ENCODE data around the gene PPP1R12B. TPM values are rescaled to one million over a fixed set of nuclear protein-coding genes. Genes with fewer than 3 reads are reported as not detected.
"Not testable (repeated sequence)": the region's sequence is repeated elsewhere in the genome, so short reads cannot be mapped to it uniquely, and the experiment has no call there.

PPP1R12B gene
- polyA plus RNA-seq, 2 donors, result 7.5 to 14.7 TPM

GRCh38 chr1:202517146-202517545 is 168.6 kb downstream of the PPP1R12B start:
- 74 to 94% methylated on average over 1 of the region's 1 CpG for WGBS, 2 donors
- not testable (repeated sequence) for H3K27me3 ChIP-seq (ENCODE audit: control insufficient read depth in 1 of 2, insufficient read depth in 2 of 2, low read length in 2 of 2); H3K9me3 ChIP-seq (ENCODE audit: control insufficient read depth in 2 of 2, insufficient read depth in 1 of 2, low read depth in 1 of 2, low read length in 1 of 2); H3K4me3 ChIP-seq (ENCODE audit: low read depth in 1 of 2, low read length in 2 of 2); H3K27ac ChIP-seq (ENCODE audit: low read depth in 2 of 2, low read length in 1 of 2); H3K36me3 ChIP-seq (ENCODE audit: control insufficient read depth in 2 of 2, insufficient read depth in 2 of 2, low read length in 1 of 2); H3K4me1 ChIP-seq (ENCODE audit: control insufficient read depth in 2 of 2, insufficient read depth in 2 of 2, low read length in 1 of 2)

GRCh38 chr1:202518180-202518579 is 169.7 kb downstream of the PPP1R12B start:
- not testable (repeated sequence) for H3K27ac ChIP-seq (ENCODE audit: low read depth in 2 of 2, low read length in 1 of 2); H3K27me3 ChIP-seq (ENCODE audit: control insufficient read depth in 1 of 2, insufficient read depth in 2 of 2, low read length in 2 of 2); H3K9me3 ChIP-seq (ENCODE audit: control insufficient read depth in 2 of 2, insufficient read depth in 1 of 2, low read depth in 1 of 2, low read length in 1 of 2); H3K4me1 ChIP-seq (ENCODE audit: control insufficient read depth in 2 of 2, insufficient read depth in 2 of 2, low read length in 1 of 2); H3K4me3 ChIP-seq (ENCODE audit: low read depth in 1 of 2, low read length in 2 of 2); H3K36me3 ChIP-seq (ENCODE audit: control insufficient read depth in 2 of 2, insufficient read depth in 2 of 2, low read length in 1 of 2)
- 71 to 74% methylated on average over 1 of the region's 1 CpG for WGBS, 2 donors

- H3K4me1 ChIP-seq (ENCODE audit: control insufficient read depth in 2 of 2, insufficient read depth in 2 of 2, low read length in 1 of 2); H3K36me3 ChIP-seq (ENCODE audit: control insufficient read depth in 2 of 2, insufficient read depth in 2 of 2, low read length in 1 of 2); H3K27ac ChIP-seq (ENCODE audit: low read depth in 2 of 2, low read length in 1 of 2); H3K27me3 ChIP-seq (ENCODE audit: control insufficient read depth in 1 of 2, insufficient read depth in 2 of 2, low read length in 2 of 2); H3K9me3 ChIP-seq (ENCODE audit: control insufficient read depth in 2 of 2, insufficient read depth in 1 of 2, low read depth in 1 of 2, low read length in 1 of 2); H3K4me3 ChIP-seq (ENCODE audit: low read depth in 1 of 2, low read length in 2 of 2): not testable (repeated sequence)
- WGBS, 2 donors, result 86 to 87% methylated on average over 3 of the region's 3 CpGs
Measured at GRCh38 chr1:202518905-202519304, 170.4 kb downstream of the PPP1R12B start.

GRCh38 chr1:202520129-202520856 is 171.8 kb downstream of the PPP1R12B start:
- not testable (repeated sequence) for H3K27ac ChIP-seq (ENCODE audit: low read depth in 2 of 2, low read length in 1 of 2); H3K4me1 ChIP-seq (ENCODE audit: control insufficient read depth in 2 of 2, insufficient read depth in 2 of 2, low read length in 1 of 2); H3K4me3 ChIP-seq (ENCODE audit: low read depth in 1 of 2, low read length in 2 of 2); H3K27me3 ChIP-seq (ENCODE audit: control insufficient read depth in 1 of 2, insufficient read depth in 2 of 2, low read length in 2 of 2); H3K36me3 ChIP-seq (ENCODE audit: control insufficient read depth in 2 of 2, insufficient read depth in 2 of 2, low read length in 1 of 2); H3K9me3 ChIP-seq (ENCODE audit: control insufficient read depth in 2 of 2, insufficient read depth in 1 of 2, low read depth in 1 of 2, low read length in 1 of 2)

DNA sequence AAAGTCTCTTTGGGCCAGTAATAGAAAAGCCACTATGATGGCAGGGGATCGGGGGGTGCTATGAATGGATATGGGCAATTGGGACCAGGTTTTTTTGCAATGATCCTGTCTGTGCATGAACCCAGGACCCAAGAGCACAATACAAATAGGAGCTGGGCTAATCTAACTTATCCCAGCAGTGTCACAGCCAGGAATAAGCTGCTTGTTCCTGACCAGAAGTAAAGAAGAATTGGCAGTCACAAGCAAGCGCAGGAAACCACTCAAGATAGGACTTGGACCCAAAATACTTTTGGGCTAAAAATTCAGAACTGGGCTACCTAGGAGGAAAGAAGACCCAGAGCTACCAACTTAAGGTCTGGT is 172.3 kb downstream of the PPP1R12B start:
- H3K4me1 ChIP-seq (ENCODE audit: control insufficient read depth in 2 of 2, insufficient read depth in 2 of 2, low read length in 1 of 2); H3K4me3 ChIP-seq (ENCODE audit: low read depth in 1 of 2, low read length in 2 of 2); H3K36me3 ChIP-seq (ENCODE audit: control insufficient read depth in 2 of 2, insufficient read depth in 2 of 2, low read length in 1 of 2); H3K27ac ChIP-seq (ENCODE audit: low read depth in 2 of 2, low read length in 1 of 2); H3K9me3 ChIP-seq (ENCODE audit: control insufficient read depth in 2 of 2, insufficient read depth in 1 of 2, low read depth in 1 of 2, low read length in 1 of 2); H3K27me3 ChIP-seq (ENCODE audit: control insufficient read depth in 1 of 2, insufficient read depth in 2 of 2, low read length in 2 of 2): not testable (repeated sequence)
- 76 to 86% methylated on average over 2 of the region's 2 CpGs for WGBS, 2 donors

- H3K27ac ChIP-seq (ENCODE audit: low read depth in 2 of 2, low read length in 1 of 2); H3K36me3 ChIP-seq (ENCODE audit: control insufficient read depth in 2 of 2, insufficient read depth in 2 of 2, low read length in 1 of 2); H3K4me1 ChIP-seq (ENCODE audit: control insufficient read depth in 2 of 2, insufficient read depth in 2 of 2, low read length in 1 of 2); H3K9me3 ChIP-seq (ENCODE audit: control insufficient read depth in 2 of 2, insufficient read depth in 1 of 2, low read depth in 1 of 2, low read length in 1 of 2); H3K4me3 ChIP-seq (ENCODE audit: low read depth in 1 of 2, low read length in 2 of 2); H3K27me3 ChIP-seq (ENCODE audit: control insufficient read depth in 1 of 2, insufficient read depth in 2 of 2, low read length in 2 of 2): not testable (repeated sequence)
- 91 to 97% methylated on average over 1 of the region's 1 CpG for WGBS, 2 donors
Measured at GRCh38 chr1:202521484-202521883, 173.0 kb downstream of the PPP1R12B start.

DNA sequence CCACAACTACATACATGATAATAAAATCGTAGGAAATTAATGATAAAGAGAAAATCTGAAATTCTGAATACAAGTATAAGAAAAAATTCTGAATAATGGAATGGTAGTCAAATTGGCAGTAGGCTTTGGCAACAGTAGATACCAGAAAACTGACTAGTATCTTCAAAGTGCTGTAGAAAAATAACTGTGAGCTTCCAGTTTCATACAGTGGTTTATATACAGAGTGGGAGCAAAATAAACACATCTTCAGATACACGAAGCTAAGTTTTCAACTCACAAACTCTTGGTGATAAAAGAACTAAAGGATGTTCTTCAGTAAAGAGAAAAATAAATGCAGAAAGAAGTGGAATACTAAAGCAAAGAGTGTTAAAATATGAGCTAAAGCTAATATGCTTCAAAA is 173.4 kb downstream of the PPP1R12B start:
- Histone ChIP-seq H3K4me3 (ENCODE audit: low read depth in 1 of 2, low read length in 2 of 2) (no peak overlapping the region), H3K27me3 (ENCODE audit: control insufficient read depth in 1 of 2, insufficient read depth in 2 of 2, low read length in 2 of 2) (no peaks in the 10 kb centered on the region), H3K4me1 (ENCODE audit: control insufficient read depth in 2 of 2, insufficient read depth in 2 of 2, low read length in 1 of 2) (no peaks in the 10 kb centered on the region), H3K27ac (ENCODE audit: low read depth in 2 of 2, low read length in 1 of 2) (no peak overlapping the region), H3K36me3 (ENCODE audit: control insufficient read depth in 2 of 2, insufficient read depth in 2 of 2, low read length in 1 of 2) (no peaks in the 10 kb centered on the region), H3K9me3 (ENCODE audit: control insufficient read depth in 2 of 2, insufficient read depth in 1 of 2, low read depth in 1 of 2, low read length in 1 of 2) (no peaks in the 10 kb centered on the region)
- WGBS, 2 donors, result 82 to 86% methylated on average over 2 of the region's 2 CpGs

- H3K4me1 ChIP-seq (ENCODE audit: control insufficient read depth in 2 of 2, insufficient read depth in 2 of 2, low read length in 1 of 2); H3K9me3 ChIP-seq (ENCODE audit: control insufficient read depth in 2 of 2, insufficient read depth in 1 of 2, low read depth in 1 of 2, low read length in 1 of 2); H3K27me3 ChIP-seq (ENCODE audit: control insufficient read depth in 1 of 2, insufficient read depth in 2 of 2, low read length in 2 of 2); H3K36me3 ChIP-seq (ENCODE audit: control insufficient read depth in 2 of 2, insufficient read depth in 2 of 2, low read length in 1 of 2); H3K27ac ChIP-seq (ENCODE audit: low read depth in 2 of 2, low read length in 1 of 2); H3K4me3 ChIP-seq (ENCODE audit: low read depth in 1 of 2, low read length in 2 of 2): not testable (repeated sequence)
- 48 to 55% methylated on average over 1 of the region's 1 CpG for WGBS, 2 donors
Measured at GRCh38 chr1:202526056-202526455, 177.6 kb downstream of the PPP1R12B start.

DNA sequence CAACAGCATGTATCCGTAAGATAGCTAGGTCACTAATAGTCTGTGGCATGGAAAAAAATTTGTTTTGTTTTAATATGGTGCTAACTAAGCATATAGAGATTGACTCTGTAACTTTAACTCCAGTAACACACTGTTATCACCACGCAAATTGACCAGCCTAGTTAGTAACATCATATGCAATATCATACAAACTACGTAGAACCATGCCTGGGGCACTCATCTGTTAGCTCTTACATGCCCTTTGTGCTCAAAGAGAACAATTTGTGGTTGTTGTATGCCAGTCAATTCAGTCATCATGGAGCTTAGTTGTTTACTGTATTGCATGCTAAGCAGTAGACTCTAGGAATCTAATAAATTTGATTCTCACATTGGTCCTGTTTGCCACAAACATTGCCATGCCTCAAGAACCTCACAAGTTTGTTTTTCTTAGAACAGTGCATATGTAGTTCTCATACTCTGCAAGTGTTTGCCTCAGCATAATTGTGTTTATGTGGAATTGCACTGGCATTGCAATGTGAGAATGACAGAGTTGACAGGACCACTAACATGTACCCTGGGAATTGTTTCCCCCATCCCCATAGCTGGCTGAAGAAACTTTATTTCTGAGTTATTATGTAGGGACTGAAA is 179.7 kb downstream of the PPP1R12B start:
- 87% methylated on average over 3 of the region's 3 CpGs for WGBS, 2 donors
- H3K27ac ChIP-seq (ENCODE audit: low read depth in 2 of 2, low read length in 1 of 2), result not testable (repeated sequence)

GRCh38 chr1:202530686-202531085 is 182.2 kb downstream of the PPP1R12B start:
- not testable (repeated sequence) for H3K9me3 ChIP-seq (ENCODE audit: control insufficient read depth in 2 of 2, insufficient read depth in 1 of 2, low read depth in 1 of 2, low read length in 1 of 2); H3K27ac ChIP-seq (ENCODE audit: low read depth in 2 of 2, low read length in 1 of 2); H3K4me1 ChIP-seq (ENCODE audit: control insufficient read depth in 2 of 2, insufficient read depth in 2 of 2, low read length in 1 of 2); H3K4me3 ChIP-seq (ENCODE audit: low read depth in 1 of 2, low read length in 2 of 2); H3K36me3 ChIP-seq (ENCODE audit: control insufficient read depth in 2 of 2, insufficient read depth in 2 of 2, low read length in 1 of 2); H3K27me3 ChIP-seq (ENCODE audit: control insufficient read depth in 1 of 2, insufficient read depth in 2 of 2, low read length in 2 of 2)
- 86 to 94% methylated on average over 1 of the region's 1 CpG for WGBS, 2 donors

More for the DNA sequence above, 179.7 kb downstream of the PPP1R12B start:
- H3K4me3 ChIP-seq (ENCODE audit: low read depth in 1 of 2, low read length in 2 of 2); H3K4me1 ChIP-seq (ENCODE audit: control insufficient read depth in 2 of 2, insufficient read depth in 2 of 2, low read length in 1 of 2); H3K27me3 ChIP-seq (ENCODE audit: control insufficient read depth in 1 of 2, insufficient read depth in 2 of 2, low read length in 2 of 2); H3K9me3 ChIP-seq (ENCODE audit: control insufficient read depth in 2 of 2, insufficient read depth in 1 of 2, low read depth in 1 of 2, low read length in 1 of 2); H3K36me3 ChIP-seq (ENCODE audit: control insufficient read depth in 2 of 2, insufficient read depth in 2 of 2, low read length in 1 of 2): not testable (repeated sequence)

Measured in esophagus (tissue), 2 donors.